GM19035 (cell line): ENCODE results near the gene NSUN2.
A peak's percentile ranks its signal among the peaks of the same experiment; 100 is the strongest.
"Not testable (repeated sequence)": the region's sequence is repeated elsewhere in the genome, so short reads cannot be mapped to it uniquely, and the experiment has no call there.

Experiments
- ATAC-seq: cut with Tn5 transposase; IDR thresholded peaks from one replicate; pipeline ENCODE4 v1.9.1; 2021; ENCODE audit not compliant: unreplicated experiment

Gene NSUN2

DNA sequence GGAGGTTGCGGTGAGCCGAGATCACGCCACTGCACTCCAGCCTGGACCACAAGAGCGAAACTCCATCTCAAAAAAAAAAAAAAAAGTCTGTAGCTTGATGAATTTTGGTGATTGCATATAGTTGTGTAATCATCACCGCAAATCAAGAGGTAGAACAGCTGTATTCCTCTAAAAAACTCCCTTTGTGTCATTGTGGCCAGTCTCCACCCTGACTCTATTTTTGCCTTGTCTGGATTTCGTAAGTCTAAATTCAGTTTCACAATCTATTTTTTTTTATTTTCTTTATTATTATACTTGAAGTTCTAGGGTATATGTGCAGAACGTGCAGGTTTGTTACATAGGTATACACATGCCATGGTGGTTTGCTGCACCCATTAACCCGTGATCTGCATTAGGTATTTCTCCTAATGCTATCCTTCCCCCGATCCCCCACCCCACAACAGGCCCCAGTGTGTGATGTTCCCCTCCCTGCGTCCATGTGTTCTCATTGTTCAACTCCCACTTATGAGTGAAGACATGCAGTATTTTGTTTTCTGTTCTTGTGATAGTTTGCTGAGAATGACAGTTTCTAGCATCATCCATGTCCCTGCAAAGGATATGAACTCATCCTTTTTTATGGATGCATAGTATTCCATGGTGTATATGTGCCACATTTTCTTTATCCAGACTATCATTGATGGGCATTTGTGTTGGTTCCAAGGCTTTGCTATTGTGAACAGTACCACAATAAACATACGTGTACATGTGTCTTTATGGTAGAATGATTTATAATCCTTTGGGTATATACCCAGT, 12.9 kb upstream of the NSUN2 start:
- not testable (repeated sequence) for ATAC-seq

DNA sequence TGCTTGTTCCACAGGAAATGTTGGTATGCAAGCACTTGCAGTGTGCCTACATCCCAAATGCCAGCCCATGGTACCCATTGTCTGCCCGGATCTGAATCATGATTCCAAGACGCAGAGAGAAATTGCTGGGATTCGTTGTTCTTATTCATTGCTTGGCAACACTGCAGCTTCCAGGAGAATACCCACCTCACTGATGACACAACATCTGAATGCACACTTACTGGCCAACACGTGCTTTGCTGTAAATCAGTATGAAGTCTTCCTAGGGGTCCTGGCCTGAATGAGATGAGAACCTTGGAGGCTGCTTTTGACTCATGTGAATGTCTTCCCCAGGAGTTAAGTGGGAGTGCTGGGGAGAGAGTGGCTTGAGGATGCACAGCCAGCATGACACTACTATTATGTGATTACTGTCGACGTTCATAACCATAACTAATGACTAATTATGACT, 12.0 kb upstream of the NSUN2 start:
- no peak for ATAC-seq

GRCh38 chr5:6642655-6643054, 9.8 kb upstream of the NSUN2 start:
- no peak for ATAC-seq

GRCh38 chr5:6638236-6638635, 5.4 kb upstream of the NSUN2 start:
- no peak for ATAC-seq

- no peak for ATAC-seq
Observed at GRCh38 chr5:6637590-6637989, 4.7 kb upstream of the NSUN2 start.

DNA sequence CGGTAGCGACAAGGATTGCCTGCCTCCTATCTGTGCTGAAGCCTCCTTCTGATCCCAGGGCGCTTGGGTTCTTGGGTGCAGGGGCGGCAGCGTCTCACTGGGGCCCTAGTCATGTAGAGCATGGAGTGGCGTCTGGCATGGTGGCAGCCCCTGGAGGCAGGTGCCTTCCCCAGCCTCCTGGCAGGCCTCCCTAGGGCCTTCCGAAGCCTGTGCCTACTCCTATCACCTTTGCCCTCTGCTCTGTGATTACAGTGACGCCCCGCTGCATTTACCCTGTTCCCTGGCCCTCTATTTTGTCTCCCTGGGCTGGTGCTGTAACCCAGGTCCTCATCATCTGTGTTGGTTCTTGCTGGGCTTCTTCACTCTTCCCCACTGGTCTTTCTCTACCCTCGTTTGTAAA, 4.2 kb upstream of the NSUN2 start:
- ATAC-seq = no peak

GRCh38 chr5:6636293-6636692, 3.4 kb upstream of the NSUN2 start:
- ATAC-seq = no peak

- no peak for ATAC-seq
Observed at GRCh38 chr5:6634788-6635430, 2.1 kb upstream of the NSUN2 start.

DNA sequence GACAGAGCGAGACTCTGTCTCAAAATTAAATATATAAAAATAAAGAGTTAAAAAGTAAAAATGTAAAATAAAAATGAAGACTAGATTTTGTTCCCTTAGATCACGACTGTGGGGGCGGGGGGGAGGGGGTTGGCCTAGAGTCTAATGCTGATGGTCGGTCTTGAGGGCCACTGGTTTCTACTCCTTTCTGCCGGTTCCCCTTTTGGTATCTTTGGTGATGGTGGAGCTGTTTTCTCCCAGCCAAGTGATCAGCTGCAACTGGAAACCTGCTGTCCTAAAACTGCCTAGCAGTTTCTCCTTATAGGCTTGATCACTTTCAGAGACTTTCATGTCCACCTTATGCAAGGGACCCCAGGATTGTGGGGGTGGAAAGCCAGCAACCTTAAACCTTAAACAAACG, 1.5 kb upstream of the NSUN2 start:
- no peak for ATAC-seq

- peak; percentile 55 for ATAC-seq
Observed at GRCh38 chr5:6633469-6634245, 813 bp upstream of the NSUN2 start.

GRCh38 chr5:6632324-6632887, 438 bp downstream of the NSUN2 start:
- peak; percentile 27 for ATAC-seq

DNA sequence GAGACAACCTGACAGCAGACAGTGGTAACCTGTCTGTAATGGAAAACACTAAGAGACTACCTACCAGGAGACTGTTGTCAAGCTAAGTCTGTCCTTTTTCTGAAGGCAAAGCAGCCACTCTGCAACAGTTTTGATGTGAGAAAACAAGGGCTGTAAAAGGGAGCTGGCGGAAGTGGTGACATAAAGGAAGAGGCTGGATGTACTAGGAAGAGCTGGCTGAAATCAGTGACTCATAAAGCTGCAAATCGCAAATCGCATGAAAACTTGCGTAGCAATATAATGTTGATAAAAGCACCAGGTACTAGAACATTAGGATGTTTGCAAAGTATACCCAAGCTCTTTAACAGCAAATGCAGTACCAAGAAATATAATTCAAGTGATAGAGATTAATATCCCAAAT, 1.4 kb downstream of the NSUN2 start:
- no peak for ATAC-seq

DNA sequence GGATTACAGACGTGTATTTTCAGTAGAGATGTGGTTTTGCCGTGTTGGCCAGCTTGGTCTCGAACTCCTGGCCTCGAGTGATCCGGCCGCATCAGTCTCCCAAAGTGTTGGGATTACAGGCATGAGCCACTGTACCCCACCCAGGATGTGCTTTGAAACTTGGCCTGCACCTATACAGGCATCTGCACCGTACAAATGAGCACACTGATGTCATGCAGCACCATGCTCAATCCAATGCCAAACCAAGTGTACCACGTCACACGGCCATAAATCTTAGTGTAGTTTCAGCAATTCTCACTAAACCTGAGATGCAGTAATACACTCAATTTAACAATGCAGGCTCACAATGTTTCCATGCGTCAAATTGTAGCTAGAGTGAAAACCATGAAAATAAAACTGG, 6.3 kb downstream of the NSUN2 start:
- ATAC-seq = no peak

DNA sequence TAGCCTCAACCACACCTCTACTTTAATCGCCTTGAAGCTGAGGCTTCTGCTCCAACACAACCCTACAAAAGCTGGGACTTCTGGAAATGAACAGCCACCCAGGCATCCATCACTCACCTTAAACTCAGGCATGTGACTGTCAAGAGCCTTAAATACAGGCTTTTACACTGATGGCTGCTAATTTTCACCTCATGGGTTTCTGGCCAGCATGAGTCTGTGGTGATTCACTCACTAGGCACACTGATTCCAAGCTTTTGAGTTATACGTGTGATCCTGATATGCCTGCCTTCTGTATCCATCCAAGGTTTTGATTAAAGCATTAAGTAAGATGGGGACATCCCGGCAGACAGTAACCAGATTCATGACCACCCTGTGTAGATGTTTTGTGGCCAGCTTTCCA, 8.9 kb downstream of the NSUN2 start:
- ATAC-seq = no peak

DNA sequence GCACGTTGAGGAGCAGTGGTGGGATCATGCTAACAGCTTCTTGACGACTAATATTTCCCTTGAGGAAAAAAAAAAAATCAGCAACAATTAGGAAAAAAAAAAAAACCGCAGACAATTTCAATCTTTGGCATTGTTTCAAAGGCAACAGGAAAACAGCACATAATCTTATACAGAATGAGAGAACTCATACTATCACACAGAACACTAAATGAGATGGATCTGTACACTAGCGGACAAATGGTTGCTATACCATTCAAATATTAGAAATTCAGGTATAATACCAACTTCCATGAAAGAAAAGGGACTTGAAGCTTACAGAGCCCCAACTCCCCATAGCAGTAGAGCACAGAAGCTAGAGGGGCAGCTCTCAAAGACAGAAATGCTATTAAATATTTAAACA, 9.6 kb downstream of the NSUN2 start:
- no peak for ATAC-seq

- no peak for ATAC-seq
Observed at GRCh38 chr5:6616632-6617031, 16.2 kb downstream of the NSUN2 start.

GRCh38 chr5:6615034-6615815, 17.6 kb downstream of the NSUN2 start:
- ATAC-seq = no peak

DNA sequence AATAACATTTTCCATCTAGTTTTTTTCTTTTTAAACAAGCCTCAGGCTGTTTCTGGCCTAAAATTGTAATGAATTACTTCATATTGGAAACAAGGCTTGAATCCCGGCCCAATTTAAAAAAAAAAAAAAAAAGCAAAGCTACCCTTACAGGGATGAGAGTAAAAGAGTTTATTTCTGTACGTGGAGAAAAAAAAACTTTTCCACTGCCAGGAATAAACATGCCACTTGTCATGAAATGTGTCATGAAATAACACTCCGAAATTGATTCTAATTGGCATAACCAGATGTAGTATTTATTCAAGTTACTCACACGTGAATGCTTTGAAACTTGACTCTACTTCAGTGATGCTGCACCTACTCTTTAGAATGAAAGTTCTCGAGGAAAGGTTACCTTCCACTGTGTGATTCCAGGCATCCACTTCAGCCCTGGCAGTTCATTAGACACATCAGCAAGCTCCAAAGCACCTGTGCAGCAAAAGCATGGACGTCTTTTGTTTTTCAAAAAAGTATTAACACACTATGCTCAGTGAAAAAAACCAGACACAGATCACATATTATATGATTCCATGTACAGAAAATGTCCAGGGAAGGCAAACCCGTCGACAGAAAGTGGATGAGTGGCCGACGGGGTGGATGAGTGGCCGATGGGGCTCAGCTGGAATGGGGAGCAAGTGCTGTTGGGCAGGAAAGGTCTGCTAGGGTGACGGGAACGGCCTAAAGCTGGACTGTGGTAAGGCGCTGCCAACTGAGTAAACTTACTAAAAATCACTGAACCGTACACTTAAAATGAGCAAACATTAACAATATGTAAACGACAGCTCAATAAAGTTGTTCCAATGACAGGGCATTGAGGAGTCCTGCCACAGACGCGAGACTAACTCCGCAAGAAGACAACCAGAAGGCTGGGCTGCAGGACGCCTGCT, 21.2 kb downstream of the NSUN2 start:
- ATAC-seq = no peak

DNA sequence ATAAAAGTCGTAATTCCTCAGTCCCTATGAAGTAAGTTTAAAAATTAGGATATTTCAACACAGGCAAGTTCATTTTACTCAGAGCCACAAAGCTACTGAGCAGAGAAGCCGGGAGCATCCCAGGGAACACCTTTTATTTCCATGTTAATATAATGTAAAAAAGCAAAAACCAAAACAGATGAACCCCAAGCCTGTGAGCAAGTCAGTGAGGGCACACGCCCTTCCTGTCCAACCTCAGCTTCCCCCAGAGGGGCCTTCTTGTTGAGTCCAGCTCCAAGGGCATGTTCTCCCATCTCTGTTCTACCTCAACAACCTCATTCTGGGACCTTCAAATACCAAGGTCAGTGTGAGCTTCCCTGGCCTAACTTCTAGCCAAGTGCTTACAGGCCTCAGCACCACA, 24.8 kb downstream of the NSUN2 start:
- ATAC-seq = no peak

DNA sequence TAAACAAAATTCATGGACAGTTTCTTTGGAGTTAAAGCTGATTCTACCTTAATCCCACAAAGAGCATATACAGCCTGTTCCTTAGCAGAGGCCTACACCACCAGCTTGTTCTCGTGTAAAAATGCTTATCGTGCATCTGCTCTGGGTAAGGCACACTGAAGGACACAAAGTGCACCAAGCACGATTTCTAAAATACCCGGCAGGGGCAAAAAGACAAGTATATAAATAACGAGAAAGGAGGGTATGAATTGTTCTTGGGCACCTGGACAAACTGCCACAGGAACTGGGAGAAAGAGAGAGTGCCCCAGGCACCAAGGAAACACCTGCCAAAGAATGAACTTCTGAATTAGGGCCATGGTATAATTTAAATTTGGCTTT, 25.3 kb downstream of the NSUN2 start:
- ATAC-seq = no peak
